RWPE1 (cell line): Measurements from ENCODE around the gene TMTC4.

Source experiments
- CTCF ChIA-PET: fragments of 350-600 bp; sonication (Branson Sonifier 250); formaldehyde crosslinking; extraction: SDS; loops from one replicate; lab custom pipeline; 2021; lab: Yijun Ruan, JAX
- POLR2A ChIA-PET: fragments of 400-600 bp; formaldehyde crosslinking; extraction: SDS; loops from one replicate; lab custom pipeline; 2020; ENCODE audit warnings: antibody characterized with exemption; ENCODE audit not compliant: low non-redundant PET; lab: Yijun Ruan, JAX
- DNase-seq: peaks from one replicate; pipeline ENCODE4 v3.0.0; 2012; ENCODE audit warnings: low spot score
- H3K27ac ChIP-seq: fragments of 450-650 bp; 2 replicates; pipeline ENCODE4 v1.5.1; 2017
- CTCF ChIP-seq: fragments of 450-650 bp; conservative IDR thresholded peaks from 2 replicates; pipeline ENCODE4 v1.5.1; 2017; ENCODE audit warnings: low read depth, mild to moderate bottlenecking

Gene TMTC4

DNA sequence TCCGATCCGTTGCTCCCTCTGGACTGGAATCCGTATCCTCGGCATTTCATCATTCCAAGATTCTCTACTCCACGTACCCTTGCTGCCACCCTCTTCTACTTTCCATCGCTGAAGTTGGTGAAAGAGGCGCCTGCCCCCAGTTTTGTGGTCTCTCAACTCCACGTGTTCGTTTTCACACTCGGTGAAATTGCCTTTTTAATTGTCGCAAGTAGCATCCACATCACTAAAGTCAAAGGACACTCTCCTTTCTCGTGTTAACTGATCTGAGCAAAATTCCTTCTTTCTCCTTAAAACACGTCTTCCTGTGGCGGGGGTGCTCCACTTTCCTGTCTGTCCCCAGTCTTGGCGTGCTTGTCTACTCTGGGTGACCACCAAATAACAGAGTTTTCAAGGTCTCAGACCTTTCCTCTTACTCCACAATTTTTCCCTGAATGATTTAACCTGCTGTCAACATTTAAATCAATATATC is 1.1 kb upstream of the TMTC4 start:
- no peak for DNase-seq
- CTCF ChIA-PET, result no interaction called here
- H3K27ac ChIP-seq, result peak overlapping the region; percentile 85
- POLR2A ChIA-PET, result no interaction called here
- no peak for TF ChIP-seq CTCF

DNA sequence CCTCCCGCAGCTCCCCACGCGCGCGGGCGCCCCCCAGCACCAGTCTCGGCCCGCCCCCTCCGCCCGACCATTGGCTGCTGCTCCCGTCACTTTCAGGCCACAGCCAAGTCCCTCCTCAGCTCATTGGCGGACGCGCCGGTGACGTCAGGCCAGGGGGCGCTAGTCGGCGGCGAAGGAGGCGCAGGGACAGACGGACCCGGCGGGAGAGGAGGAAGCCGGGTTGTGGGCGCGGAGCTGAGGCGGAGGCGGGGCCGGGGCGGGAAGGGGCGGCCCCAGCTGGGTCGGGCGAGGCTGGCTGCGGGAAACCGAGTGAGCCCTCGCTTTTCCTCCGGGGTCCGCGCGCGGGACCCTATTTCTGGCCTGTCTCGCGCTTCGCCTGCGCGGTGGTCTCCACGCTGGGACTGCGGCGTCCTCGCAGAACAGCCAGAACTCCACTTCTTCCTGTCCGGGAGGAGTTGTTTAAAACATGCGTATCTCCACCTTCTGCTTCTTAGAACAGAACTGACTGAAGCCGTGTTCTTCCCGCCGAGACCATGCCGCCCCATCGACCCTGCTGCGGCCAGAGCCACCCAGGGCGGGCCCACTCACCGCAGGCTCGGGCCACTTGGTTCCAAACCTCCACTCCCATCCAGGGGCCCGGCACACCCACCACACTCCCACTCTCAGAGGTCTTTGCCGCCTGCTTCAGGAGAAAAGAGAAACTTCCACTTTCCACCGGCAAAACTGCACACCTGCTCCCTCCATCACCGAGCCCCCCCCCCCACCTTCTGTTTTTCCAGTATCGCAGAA is 471 bp upstream of the TMTC4 start:
- no peak for TF ChIP-seq CTCF
- DNase-seq, result peak; percentile 99
- H3K27ac ChIP-seq, result peak overlapping the region; percentile 85
- CTCF ChIA-PET, result interaction anchor here (0.5 to 0.6 kb wide), 2 partner anchors 518 to 690 kb away, joined by 3 read pairs; no protein-coding TSS in a partner anchor
- POLR2A ChIA-PET, result no interaction called here

GRCh38 chr13:100673713-100674571 is 653 bp downstream of the TMTC4 start:
- CTCF ChIA-PET, result interaction anchor here (0.5 to 0.6 kb wide), 2 partner anchors 52 to 517 kb away, joined by 3 to 4 read pairs; no protein-coding TSS in a partner anchor
- POLR2A ChIA-PET, result interaction anchor here (0.7 kb wide), 1 partner anchor 1431 kb away, joined by 3 read pairs; no protein-coding TSS in a partner anchor
- DNase-seq, result peak; percentile 80
- H3K27ac ChIP-seq, result peak overlapping the region; percentile 85
- TF ChIP-seq CTCF, result no peak

DNA sequence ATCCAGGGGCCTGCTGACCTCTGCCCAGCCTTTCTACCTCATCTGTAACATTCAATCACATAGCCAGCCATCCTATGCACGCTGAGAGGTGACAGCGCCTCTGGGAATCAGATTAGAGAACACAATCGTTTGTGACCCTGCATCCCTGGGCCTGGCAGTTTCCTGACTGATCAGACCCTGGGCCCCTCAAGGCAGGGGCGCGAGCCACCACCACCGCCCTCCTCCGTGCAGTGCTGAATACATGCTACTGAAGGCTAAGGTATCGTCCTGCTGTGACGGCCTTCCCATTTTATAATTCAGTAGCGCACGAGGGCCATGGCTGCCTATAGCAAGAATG is 1.3 kb downstream of the TMTC4 start:
- peak overlapping the region; percentile 85 for H3K27ac ChIP-seq
- POLR2A ChIA-PET, result interaction anchor here (0.7 kb wide), 1 partner anchor 1431 kb away, joined by 3 read pairs; no protein-coding TSS in a partner anchor
- CTCF ChIA-PET, result no interaction called here
- no peak for DNase-seq
- TF ChIP-seq CTCF, result no peak

DNA sequence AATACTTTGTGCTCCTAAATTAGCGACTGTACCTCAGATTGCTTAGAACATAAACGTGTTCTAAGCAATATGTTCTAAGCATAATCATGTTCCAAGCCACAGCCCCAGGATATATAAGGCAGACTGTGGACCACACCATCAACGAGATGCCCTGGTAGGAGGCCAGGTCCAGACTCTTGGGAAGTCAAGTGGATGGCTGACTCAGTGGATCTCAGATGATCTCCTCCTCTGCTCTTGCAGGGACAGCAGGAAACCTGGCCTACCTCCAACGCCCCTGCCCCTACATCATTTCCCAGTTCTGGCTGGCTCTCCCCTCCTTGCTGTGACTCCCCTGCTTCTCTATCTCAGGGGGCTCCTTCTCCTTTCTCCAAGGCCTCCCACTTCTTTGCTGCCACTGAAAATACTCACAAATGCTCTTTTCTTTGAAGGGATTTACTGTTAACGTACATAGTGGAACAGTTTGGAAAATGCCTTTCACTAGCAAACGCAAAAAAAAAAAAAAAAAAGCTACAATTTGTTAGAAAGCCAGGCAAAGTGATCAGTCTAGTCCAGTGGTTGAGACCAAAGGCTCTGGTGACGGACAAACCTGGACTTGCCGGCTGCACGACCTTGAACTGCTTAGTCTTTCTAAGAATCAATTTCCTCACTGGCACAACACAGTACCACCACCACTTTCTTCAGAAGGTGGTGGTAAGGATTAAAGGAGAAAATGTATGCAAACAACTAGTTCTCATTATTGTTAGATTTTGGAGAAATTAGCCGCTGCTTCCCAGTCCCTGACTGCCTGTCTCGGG is 3.0 kb downstream of the TMTC4 start:
- no peak for TF ChIP-seq CTCF
- ChIA-PET POLR2A (no interaction called here), CTCF (no interaction called here)
- no peak overlapping the region for H3K27ac ChIP-seq
- no peak for DNase-seq

DNA sequence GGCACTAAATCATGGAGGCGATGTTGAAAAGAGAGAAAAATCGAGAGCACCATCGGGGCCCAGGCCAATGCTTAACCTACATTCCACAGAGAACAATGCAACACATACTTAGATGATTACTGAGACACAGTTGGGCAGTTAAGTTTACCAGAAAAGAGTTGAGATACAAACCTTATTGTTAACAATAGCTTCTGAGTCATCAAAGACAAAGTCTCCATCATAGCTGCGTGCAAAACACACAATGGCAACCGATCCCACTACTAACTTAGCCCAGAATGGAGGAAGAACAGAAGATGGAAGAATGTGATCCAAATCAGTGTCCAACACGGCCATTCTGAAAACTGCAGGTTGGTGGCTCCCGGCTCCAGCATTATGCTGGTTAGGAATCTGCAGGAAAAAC is 6.2 kb downstream of the TMTC4 start:
- DNase-seq, result no peak
- no peak overlapping the region for H3K27ac ChIP-seq
- ChIA-PET POLR2A (no interaction called here), CTCF (interaction anchor here (0.6 kb wide), 1 partner anchor 752 kb away, joined by 3 read pairs; no protein-coding TSS in a partner anchor)
- TF ChIP-seq CTCF, result no peak
